COLO668 (cell line): ENCODE data around the gene SIGLEC7.
"Not testable (repeated sequence)": the region's sequence is repeated elsewhere in the genome, so short reads cannot be mapped to it uniquely, and the experiment has no call there.

Experiments
- DNase-seq: peaks from one replicate; lab custom pipeline; 2025; ENCODE audit not compliant: unreplicated experiment; lab: John Stamatoyannopoulos, UW

SIGLEC7 gene

DNA sequence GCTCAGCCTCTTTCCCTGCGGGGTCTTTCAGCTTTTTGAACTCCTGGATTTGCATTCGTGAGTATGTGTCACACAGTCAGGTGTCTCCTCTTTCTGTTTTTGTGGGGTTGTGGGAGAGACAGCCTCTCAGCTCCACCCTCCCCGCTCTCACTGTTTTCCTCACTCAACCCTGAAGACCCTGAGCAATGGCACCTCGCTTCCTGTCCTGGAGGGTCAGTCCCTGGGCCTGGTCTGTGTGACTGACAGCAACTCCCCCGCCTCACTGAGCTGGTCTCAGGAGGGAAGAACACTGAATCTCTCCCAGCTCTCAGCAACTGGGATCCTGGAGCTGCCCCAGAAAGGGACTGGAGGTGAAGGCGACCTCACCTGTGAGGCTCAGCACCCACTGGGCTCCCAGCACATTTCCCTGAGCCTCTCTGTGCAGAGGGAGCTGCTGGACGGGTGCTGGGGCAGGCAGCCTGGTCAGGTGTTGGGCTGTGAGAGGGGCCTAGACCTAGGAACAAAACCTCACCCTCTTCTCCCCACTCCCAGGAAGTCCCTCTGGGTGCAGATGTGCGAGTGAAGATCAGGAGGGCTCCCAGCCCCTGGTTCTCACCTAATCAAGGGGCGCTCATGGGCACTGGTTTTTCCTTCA, 4.2 kb upstream of the SIGLEC7 start:
- DNase-seq: no peak

DNA sequence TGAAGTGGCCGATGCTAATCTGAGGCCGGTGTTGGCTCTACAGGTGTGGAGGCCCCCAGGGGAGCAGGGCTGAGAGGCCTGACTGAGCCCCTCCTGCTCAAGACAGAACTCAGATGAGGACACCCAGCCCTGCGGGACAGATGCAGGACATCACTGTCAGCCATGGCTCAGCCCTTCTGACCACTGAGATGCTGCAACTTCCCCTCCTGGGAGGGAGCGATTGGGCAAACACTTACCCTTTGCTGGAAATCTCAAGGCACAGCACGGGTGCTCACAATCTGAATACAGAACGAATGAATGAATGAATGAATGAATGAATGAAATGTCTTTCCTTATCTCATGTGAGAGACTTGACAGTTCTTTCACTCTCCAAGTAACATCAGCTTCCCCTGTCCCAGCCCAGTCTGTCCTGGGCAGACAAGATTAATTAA, 3.5 kb upstream of the SIGLEC7 start:
- no peak for DNase-seq

DNA sequence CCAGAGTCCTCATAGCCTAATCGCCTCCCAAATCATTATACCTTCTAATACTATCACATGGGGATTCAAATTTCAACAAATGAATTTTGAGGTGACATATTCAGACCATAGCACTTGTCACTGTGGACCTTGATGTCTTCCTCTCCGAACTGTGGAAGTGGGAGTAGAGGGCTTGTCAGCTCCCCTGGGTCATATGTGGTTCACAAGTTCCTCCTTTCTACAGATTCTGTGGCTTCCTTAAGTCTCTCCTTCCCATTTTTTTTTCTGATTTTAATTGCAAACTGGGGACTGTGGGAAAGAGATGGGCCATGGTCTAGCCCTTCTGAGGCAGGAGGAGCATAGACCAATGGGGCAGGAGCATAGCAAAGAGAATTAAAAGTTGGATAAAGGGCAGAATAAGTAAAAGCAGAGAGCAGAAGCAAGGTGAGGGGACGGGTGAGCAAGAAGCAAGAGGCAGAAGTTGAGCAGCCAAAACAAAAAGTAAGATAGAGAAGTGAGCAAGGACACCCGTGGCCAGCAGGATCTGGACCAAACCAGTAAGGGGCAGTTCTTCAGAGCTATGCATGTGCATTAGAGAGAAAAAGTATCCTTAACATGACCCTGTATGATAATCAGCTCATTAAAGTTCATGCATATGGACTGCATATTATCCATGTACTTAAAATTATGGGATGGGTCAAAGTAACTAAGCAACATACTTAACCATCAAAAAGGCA, 2.6 kb upstream of the SIGLEC7 start:
- no peak for DNase-seq

DNA sequence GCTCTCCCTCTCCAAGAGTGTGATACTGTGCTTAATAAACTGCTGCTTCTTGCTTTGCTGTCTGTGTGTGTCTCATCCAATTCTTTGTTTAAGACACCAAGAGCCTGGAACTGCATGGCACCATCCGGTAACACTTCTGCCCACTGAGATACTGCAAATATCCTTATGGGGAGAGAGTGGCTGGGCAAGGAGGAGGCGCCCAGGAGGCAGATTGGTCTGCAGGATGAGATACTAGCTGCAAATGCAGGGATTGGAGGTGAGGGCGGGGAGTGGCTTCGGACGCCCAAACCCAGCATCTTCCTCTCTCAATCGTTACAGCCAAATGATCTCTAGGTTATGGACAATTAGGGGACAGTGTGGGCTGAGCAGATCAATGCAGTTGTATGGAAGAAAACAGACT, 1.7 kb upstream of the SIGLEC7 start:
- no peak for DNase-seq

DNA sequence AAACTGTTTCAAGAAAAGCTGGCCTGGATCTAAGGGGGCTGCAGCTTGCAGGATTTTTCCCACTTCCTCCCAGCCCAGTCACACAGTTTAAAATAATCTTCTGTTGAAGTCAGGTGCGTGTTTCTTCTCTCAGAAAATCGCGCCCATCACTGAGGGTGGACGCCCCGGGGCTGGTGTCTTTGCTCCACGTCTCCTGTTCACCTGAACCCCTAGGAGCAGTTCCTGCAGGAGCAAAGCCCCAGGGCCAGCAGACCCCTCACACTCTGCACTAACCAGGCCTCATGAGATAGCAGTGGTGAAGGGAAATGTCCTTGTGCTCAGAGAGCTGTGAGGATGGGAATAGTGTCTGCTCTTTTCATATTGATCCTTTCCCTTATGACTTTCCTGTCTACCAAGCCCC, 920 bp upstream of the SIGLEC7 start:
- DNase-seq: no peak

DNA sequence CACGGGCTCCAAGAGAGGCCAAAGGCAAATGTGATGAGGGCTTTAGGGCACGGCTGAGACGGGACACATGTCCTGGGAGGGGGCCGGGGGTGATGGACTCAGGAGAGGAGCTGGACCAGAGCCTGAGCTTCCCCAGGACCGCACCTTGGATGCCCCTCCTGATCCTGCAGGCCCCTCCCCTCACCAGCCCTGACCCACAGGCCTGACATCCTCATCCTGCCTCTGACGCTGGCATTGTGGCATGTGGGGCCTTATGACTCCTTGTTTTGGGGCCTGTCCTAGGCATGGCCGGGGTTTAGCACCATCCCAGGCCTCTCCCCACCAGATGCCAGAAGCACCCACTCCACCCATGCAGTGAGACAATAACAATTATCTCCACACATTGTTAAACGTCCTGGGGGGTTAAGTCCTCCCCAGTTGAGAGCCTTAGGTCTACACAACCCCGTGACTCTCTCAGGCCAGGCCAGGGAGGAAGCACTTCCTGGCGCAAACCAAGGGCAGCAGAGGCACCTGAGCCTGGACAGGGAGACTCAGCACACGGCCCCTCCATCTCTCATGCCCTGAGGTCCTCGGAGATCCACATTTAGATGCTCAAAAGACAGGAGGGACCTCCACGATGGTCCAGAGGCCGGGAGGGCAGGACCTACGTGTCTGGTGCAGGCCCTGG, 841 bp downstream of the SIGLEC7 start:
- DNase-seq: not testable (repeated sequence)

DNA sequence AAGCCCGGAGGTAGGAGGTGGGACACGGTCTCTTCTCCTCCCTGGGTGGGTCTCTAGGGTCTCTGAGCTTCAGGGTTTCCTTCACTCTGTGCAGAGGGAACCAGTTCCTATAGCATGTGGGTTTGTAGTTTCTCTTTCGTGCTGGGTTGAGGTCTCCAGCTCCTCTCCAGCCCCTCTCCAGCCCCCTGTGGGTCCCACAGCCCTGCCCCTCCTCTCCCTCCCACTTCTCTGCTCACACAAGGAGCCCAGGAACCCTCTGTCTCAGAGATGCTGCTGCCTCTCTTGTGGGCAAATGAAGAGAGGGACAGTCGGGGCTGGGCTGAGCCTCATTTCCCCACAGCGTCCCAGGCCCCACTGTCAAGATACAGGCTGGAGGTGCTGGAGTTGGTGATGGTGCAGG, 1.4 kb downstream of the SIGLEC7 start:
- DNase-seq: no peak

DNA sequence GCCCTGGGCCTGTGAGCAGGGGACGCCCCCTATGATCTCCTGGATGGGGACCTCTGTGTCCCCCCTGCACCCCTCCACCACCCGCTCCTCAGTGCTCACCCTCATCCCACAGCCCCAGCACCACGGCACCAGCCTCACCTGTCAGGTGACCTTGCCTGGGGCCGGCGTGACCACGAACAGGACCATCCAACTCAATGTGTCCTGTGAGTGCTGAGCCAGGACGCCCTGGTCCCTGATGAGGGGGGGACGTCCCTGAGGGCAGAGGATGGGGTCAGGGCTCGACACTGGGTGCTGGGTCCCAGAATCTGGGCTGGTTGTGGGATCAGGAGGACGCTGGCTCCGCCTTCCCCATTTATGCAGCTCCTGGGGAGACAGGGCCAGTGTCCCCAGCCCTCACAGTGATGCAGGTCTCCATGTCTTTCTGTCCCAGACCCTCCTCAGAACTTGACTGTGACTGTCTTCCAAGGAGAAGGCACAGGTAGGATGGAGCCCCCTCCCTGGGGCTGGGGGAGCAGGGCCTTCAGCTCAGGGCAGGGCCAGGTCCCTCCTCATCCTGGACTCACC, 2.5 kb downstream of the SIGLEC7 start:
- no peak for DNase-seq

DNA sequence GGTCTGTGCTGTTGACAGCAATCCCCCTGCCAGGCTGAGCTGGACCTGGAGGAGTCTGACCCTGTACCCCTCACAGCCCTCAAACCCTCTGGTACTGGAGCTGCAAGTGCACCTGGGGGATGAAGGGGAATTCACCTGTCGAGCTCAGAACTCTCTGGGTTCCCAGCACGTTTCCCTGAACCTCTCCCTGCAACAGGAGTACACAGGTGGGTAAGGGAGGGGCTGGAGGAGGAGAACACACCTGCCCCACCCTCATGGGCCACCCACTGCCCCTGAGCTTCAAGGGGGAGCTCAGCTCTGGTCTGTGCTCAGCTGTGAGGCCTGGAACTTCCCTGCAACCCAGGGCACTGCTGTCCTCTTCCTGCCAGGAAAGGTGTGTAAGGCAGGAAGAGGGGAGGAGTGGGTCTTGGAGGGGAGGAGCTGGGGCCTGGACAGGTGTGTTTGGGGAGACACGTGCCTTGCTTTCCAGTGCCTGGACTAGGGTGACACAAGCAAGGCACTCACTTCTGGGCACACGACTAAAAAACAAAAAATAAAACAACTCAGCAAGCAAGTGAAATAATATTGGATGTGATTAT, 3.9 kb downstream of the SIGLEC7 start:
- DNase-seq: no peak

DNA sequence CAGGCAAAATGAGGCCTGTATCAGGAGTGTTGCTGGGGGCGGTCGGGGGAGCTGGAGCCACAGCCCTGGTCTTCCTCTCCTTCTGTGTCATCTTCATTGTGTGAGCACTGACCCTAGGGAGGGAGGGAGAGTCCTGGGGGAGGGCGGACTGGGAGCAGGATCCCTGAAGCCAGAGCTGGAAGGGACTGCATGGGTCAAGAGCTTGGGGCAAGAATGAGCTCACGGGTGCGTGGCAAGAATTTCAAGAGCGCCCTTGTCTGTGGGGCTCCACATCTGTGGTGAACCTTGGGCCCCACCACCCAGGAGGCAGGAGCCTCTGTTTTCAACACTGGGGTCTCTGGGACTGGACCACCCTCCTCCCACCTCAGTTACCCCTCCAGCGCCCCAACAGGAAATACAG, 4.7 kb downstream of the SIGLEC7 start:
- DNase-seq: no peak

DNA sequence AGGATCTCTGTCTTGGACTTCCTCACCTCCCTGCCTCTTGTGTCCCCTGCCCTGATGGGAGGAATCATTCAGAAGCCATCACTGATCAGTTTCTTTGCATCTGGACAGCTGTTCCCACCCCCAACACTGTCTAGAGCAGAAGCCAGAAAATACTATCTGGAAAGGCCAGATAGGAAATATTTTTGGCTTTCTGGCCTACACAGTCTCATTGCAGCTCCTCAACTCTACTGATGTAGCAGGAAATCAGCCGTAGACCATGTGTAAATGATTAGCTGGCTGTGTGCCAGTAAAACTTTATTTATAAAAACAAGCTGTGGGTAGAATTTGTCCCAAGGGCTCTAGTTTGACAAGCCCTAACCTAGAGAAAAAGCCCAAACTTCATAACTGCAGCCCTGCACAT, 5.6 kb downstream of the SIGLEC7 start:
- no peak for DNase-seq

DNA sequence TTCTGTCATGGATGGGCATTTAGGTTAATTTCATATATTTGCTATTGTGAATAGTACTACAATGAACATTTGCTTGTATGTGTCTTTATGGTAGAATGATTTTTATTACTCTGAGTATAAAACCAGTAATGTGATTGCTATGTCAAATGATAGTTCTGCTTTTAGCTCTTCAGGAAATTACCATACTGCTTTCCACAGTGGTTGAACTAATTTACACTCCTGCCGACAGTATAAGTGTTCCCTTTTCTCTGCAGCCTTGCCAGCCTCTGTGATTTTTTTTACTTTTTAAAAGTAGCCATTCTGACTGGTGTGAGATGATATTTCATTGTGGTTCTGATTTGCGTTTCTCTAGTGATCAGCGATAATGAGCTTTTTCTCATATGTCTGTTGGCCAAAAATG, 6.5 kb downstream of the SIGLEC7 start:
- DNase-seq: no peak

DNA sequence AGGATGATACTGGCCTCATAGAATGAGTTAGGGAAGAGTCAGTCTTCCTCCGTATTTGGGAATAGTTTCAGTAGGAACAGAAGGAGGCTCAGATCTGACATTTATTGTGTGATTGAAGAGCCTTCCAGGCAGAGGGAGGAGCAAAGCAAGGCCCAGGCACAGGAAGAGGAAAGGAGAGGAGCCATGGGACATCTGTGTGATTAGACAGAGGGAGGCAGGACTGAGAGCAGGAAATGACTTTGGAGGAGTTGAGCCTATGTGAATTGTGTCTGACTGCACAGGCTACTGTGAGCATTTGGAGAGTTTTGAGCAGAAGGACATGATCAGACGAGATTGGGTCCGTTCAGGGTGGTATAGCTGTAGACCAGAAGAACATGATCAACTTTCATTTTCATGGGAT, 8.5 kb downstream of the SIGLEC7 start:
- no peak for DNase-seq

DNA sequence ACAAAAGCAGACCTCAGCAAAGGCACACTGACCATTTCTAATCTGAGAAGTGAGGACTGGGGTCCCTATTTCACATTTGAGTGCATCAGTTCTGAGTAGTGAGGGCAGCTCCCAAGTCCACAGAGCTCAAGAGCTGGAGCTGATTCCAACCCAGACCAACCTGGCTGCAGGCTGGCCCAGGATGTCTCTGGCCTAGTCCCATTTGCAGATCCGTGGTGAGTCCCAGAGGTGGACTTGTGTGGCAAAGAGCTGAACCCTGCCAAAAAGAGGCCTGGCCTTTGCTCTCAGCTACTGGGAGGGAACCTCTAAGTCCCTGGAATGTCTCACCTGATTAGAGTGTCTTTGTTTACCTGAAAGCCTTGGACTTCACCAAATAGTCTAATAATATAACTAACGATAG, 14.6 kb downstream of the SIGLEC7 start:
- DNase-seq: no peak

DNA sequence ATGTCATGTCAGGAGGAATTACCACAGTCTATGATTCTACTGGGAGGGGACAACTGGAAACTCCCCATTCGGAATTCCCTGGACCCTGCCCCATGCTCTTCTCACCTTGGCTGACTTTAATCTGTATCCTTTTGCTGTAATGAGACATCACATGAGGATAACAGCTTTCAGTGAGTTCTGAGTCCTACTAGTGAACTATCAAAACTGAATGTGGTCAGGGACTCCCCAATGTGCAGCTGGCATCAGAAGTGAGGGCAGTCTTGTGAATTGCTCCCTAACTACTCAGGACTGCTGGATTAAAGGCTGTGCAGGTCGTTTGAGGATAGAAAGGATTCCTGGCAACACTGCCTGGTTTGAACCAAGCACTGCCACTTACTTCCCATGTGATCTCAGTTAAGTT, 15.2 kb downstream of the SIGLEC7 start:
- no peak for DNase-seq

DNA sequence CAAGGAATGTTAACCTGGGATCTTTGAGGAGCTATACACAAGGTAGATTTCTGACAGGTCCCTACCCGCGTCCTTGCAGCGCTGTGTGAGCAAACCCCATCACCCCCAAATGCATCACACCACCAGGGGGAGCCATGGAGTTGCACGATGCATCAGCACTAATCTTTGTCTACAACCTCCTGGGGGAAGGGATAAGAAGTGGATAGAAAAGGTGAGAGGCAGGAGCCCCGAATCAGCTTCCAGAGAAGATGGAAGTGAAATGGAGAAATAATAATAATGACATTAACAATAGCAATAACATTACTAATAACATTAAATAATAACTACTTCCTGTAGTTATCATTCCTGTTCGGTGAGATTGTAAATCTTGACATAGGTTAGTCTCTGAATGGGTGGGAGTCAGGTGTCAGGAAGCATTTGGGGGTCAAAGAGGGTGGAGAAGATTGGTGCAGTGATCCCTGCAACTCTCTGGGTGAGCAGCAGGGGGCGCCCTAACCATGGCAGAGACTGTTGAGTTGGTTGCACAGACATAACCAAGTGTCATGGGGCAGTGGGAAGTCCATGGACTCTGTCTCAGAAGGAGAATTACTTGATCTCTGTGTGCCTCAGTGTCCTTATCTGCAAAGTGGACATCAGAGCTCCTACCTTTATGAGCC, 16.5 kb downstream of the SIGLEC7 start:
- peak; percentile 38 for DNase-seq

DNA sequence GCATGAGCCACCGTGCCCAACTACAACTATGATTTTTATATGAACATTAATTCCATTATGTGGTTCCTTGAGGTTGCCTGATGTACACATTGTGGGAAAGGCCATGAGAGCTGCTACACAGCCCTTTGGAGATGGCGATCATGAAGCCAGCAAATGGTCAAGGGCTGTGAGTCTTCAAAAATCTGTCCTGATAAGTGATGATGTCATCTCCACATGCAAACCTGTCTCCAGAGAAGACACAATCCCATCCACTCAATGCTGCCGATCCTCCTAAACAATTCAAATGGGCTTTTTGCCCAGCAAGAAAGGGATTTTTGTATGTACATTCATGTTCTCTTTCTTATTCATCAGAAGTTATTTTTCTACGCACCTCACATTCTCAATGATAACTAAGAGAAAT, 17.6 kb downstream of the SIGLEC7 start:
- no peak for DNase-seq

DNA sequence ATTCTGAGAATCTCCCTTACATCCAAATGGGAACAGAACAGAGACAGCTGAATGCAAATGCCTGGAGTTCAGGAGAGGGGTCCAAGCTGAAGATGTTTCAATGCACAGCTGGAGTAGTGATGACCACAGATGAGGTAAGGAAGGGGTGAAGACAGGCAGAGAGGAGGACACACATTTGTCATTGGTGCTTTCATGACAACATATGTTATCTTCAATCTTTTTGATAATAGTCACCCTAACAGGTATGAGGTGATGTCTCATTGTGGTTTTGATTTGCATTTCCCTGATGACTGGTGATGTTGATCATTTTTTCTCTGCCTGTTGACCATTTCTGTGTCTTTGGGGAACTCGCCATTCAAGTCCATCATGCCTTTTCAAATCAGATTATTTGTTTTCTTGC, 19.2 kb downstream of the SIGLEC7 start:
- DNase-seq: no peak

DNA sequence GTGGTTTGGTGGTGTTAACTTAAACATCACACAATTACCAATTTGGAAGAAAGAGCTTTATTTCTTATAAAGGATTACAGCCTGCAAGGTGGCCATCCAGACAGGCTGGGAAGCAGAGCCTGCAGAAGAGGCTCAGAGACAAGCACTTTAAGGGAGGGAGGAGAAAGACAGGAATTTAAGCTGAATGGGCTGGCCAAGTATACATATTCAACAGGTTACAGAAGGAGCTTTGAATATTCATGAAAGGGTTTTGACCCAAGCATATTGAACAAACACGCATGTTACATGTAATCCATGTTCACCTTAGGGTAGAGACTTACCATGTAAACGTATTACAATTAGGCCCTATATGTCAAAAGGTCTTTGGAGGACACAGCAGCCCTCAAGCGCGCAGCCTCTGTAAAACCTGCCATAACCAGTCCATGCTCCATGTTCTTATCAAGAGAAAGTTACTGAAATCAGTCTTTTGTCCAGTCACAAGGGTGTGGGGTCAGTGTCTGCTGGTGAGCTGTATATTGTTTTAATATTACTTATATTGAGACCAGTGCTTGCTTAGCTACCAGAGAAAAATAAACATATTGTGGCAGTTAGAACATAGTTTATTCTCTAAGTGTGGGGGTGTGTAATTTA, 19.9 kb downstream of the SIGLEC7 start:
- no peak for DNase-seq

DNA sequence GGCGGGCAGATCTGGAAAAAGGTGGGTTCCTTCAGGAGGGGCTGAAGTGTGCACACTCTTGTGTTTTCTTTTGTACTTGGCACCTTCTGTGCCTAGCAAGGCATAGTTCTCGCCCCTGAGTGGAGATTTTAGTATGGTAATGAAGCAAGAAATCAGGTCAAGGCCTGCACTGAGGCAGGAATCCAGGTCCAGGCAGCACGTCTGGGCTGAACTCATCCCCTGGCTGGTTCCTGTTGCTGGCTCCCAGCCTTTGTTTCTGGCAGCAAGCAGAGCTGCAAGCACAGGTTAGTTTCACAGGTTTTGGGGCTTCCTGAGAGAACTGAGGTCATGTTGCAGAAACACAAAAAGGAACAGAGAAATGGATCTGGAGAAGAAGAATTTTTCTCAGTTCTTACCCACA, 21.2 kb downstream of the SIGLEC7 start:
- DNase-seq: no peak

DNA sequence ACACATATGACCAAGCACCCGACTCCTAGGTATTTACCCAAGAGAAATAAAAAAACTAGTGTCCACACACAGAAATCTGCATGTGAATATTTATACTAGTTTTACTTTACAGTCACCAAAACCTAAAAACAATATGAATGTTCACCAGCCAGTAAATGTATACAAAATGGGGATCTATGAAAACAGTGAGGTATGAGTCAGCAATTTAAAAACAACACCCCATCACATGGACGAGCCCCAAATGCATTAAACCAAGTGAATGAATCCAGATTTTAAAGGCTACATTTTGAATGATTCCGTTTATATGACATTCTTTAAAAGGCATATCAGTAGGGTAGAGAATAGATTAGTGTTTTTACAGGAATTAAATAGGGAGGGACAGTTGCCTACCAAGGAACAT, 22.1 kb downstream of the SIGLEC7 start:
- DNase-seq: no peak
